OCI-LY7 (cell line): ENCODE data around the gene RPA1.

Experiments used
- EZH2phosphoT487 ChIP-seq: fragments of 200-600 bp; sonication (generic); IDR thresholded peaks from 2 replicates; pipeline ENCODE4 v1.6.1; 2018; ENCODE audit warnings: low read depth, borderline replicate concordance, mild to moderate bottlenecking, mixed run types, antibody characterized with exemption, low read length, moderate library complexity, mixed read lengths
- TF ChIP-seq, protein P1 (sequence below): fragments of 200-600 bp; sonication (generic); conservative IDR thresholded peaks from 2 replicates; pipeline ENCODE4 v1.5.1; 2014; ENCODE audit warnings: mild to moderate bottlenecking, antibody characterized with exemption, low read length, moderate library complexity, mixed read lengths

DNA sequence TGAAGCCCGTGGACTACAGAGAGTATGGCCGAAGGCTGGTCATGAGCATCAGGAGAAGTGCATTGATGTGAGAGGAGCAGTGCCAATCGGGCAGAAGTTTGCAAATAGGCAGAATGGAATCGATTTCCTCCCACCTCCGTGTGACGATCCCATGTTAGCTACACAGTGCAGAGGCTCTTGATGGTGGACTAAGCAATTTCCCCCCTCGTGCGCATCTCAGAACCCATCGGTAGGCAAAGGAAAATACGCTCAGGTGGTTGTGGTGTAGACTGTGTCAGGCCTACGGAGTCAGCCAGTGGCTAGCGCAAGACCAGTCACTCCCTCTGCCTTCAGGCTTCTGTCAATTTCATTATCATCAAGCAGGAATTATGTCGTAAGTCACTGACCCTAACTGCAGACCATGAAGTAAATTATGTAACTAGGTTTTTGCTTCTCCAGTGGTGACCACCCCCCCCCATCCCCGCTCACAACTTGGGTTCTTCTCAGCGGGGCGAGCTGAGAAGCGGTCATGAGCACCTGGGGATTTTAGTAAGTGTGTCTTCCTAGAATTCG lies 67.4 kb downstream of the RPA1 start:
- TF ChIP-seq, protein P1, sequence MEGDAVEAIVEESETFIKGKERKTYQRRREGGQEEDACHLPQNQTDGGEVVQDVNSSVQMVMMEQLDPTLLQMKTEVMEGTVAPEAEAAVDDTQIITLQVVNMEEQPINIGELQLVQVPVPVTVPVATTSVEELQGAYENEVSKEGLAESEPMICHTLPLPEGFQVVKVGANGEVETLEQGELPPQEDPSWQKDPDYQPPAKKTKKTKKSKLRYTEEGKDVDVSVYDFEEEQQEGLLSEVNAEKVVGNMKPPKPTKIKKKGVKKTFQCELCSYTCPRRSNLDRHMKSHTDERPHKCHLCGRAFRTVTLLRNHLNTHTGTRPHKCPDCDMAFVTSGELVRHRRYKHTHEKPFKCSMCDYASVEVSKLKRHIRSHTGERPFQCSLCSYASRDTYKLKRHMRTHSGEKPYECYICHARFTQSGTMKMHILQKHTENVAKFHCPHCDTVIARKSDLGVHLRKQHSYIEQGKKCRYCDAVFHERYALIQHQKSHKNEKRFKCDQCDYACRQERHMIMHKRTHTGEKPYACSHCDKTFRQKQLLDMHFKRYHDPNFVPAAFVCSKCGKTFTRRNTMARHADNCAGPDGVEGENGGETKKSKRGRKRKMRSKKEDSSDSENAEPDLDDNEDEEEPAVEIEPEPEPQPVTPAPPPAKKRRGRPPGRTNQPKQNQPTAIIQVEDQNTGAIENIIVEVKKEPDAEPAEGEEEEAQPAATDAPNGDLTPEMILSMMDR: no peak
- no peak for TF ChIP-seq EZH2phosphoT487
